Tibial artery (tissue), 4 donors: ENCODE results near the gene MATK.

ENCODE experiments used
- DNase-seq, 2 donors: peaks; one replicate each; pipeline ENCODE4 v3.0.0-alpha.2; 2019
- H3K27ac ChIP-seq, 2 donors: fragments of 200-600 bp; sonication (generic) in 1 of 2; 1 replicate in 1 of 2; 2 replicates in 1 of 2; pipeline ENCODE4 v1.5.1; 2018 to 2019; ENCODE audit warnings: mild to moderate bottlenecking in 1 of 2
- H3K27me3 ChIP-seq, 2 donors: fragments of 200-600 bp; sonication (generic) in 1 of 2; one replicate each; pipeline versions ENCODE4 v1.5.1 to v1.6.0; 2016 to 2019
- H3K36me3 ChIP-seq, 3 donors: fragments of 200-600 bp; sonication (generic) in 2 of 3; one replicate each; pipeline ENCODE4 v1.5.1; 2016 to 2019; ENCODE audit warnings: mild to moderate bottlenecking in 2 of 3
- H3K4me1 ChIP-seq, 4 donors: fragments of 200-600 bp; sonication (generic) in 2 of 4; 1 replicate in 3 of 4; 2 replicates in 1 of 4; pipeline ENCODE4 v1.5.1; 2016 to 2019
- H3K4me3 ChIP-seq, 2 donors: fragments of 200-600 bp; sonication (generic) in 1 of 2; 1 replicate in 1 of 2; 2 replicates in 1 of 2; pipeline ENCODE4 v1.5.1; 2018 to 2019; ENCODE audit warnings: mild to moderate bottlenecking in 2 of 2
- H3K9me3 ChIP-seq, 3 donors: fragments of 200-600 bp; sonication (generic) in 1 of 3; one replicate each; pipeline ENCODE4 v1.5.1; 2016 to 2019
- intact Hi-C: fragments of 100-400 bp; cut with DNase I; formaldehyde crosslinking; loops from one replicate; pipeline ENCODE4 v1.15.0; 2023; ENCODE audit warnings: low total_unique reads
- TF ChIP-seq, protein P1 (sequence below), 2 experiments: fragments of 200-600 bp in 1 of 2; fragments of 450-650 bp in 1 of 2; IDR thresholded peaks; one replicate each; pipeline ENCODE4 v1.5.1; 2017 to 2019; ENCODE audit warnings: antibody characterized with exemption in 2 of 2, mild to moderate bottlenecking in 1 of 2, moderate library complexity in 1 of 2

Gene MATK

DNA sequence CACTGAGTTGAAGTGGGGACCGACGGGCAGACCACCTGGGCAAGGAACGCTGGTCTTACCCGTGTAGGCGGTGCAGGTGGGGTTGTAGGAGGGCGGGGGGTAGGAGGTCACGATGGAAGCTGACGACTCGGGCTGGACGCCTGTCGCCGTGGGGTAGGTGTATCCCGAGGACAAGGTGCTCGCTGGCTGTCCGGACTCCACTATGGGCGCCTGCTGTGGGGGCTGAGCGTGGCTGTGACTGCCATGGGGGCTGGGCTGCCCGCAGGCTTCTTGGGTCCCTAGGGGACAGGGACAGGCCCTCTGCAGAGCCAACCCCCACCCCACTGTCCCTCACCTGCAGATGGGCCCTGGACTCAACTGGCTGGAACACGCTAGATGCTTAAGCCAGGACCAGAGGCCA is 45.4 kb upstream of the MATK start:
- TF ChIP-seq, protein P1, sequence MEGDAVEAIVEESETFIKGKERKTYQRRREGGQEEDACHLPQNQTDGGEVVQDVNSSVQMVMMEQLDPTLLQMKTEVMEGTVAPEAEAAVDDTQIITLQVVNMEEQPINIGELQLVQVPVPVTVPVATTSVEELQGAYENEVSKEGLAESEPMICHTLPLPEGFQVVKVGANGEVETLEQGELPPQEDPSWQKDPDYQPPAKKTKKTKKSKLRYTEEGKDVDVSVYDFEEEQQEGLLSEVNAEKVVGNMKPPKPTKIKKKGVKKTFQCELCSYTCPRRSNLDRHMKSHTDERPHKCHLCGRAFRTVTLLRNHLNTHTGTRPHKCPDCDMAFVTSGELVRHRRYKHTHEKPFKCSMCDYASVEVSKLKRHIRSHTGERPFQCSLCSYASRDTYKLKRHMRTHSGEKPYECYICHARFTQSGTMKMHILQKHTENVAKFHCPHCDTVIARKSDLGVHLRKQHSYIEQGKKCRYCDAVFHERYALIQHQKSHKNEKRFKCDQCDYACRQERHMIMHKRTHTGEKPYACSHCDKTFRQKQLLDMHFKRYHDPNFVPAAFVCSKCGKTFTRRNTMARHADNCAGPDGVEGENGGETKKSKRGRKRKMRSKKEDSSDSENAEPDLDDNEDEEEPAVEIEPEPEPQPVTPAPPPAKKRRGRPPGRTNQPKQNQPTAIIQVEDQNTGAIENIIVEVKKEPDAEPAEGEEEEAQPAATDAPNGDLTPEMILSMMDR (IDR thresholded peaks at IDR 0.05), result no peak
- no peak for DNase-seq
- Histone ChIP-seq H3K4me3 (no peak overlapping the region), H3K27ac (no peak overlapping the region), H3K36me3 (no peaks in the 10 kb centered on the region), H3K27me3 (peaks cover 0 to 73% of the 10 kb centered on the region in 2 donors), H3K4me1 (no peaks in the 10 kb centered on the region), H3K9me3 (no peaks in the 10 kb centered on the region)
- intact Hi-C loops, result no loop called here

GRCh38 chr19:3830621-3831589 is 44.7 kb upstream of the MATK start:
- Histone ChIP-seq H3K4me3 (no peak overlapping the region), H3K4me1 (no peaks in the 10 kb centered on the region), H3K9me3 (no peaks in the 10 kb centered on the region), H3K36me3 (no peaks in the 10 kb centered on the region), H3K27ac (no peak overlapping the region), H3K27me3 (peaks cover 0 to 77% of the 10 kb centered on the region in 2 donors)
- TF ChIP-seq, protein P1 (IDR thresholded peaks at IDR 0.05), result no peak
- intact Hi-C loops, result no loop called here
- no peak for DNase-seq

DNA sequence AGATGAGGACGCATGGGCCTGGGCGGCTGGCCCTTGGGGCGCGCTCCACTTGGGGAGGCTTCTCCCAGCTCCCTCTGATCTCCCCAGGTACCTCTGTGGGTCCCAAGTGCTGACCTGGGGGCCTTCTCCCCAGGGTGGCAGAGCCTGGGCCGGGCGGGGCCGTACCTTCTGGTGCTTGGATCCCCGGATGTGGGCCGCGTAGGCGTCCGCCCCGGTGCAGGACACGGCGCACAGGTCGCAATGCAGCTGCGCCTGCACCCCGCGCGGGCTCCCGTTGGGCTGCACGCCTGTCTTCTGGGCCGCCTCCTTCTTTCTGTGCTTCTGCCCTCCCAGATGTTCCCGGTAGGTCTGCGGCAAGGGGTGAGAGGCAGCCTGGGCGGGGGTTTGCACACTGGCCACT is 41.1 kb upstream of the MATK start:
- DNase-seq, result no peak
- TF ChIP-seq, protein P1 (IDR thresholded peaks at IDR 0.05), result no peak
- intact Hi-C loops, result no loop called here
- Histone ChIP-seq H3K4me3 (no peak overlapping the region), H3K27ac (no peak overlapping the region), H3K9me3 (no peaks in the 10 kb centered on the region), H3K4me1 (peaks cover 0 to under 1% (median 0%) of the 10 kb centered on the region in 4 donors), H3K36me3 (no peaks in the 10 kb centered on the region), H3K27me3 (peaks cover 0 to 89% of the 10 kb centered on the region in 2 donors)

GRCh38 chr19:3826163-3826562 is 40.0 kb upstream of the MATK start:
- TF ChIP-seq, protein P1 (IDR thresholded peaks at IDR 0.05), result no peak
- peaks cover 0 to 6% (median 0%) of the 10 kb centered on the region in 4 donors for H3K4me1 ChIP-seq
- no peaks in the 10 kb centered on the region for H3K36me3 ChIP-seq
- intact Hi-C loops, result no loop called here
- H3K27me3 ChIP-seq, result peaks cover 0 to 84% of the 10 kb centered on the region in 2 donors
- no peaks in the 10 kb centered on the region for H3K9me3 ChIP-seq
- no peak overlapping the region for H3K4me3 ChIP-seq
- H3K27ac ChIP-seq, result no peak overlapping the region
- DNase-seq, result no peak

DNA sequence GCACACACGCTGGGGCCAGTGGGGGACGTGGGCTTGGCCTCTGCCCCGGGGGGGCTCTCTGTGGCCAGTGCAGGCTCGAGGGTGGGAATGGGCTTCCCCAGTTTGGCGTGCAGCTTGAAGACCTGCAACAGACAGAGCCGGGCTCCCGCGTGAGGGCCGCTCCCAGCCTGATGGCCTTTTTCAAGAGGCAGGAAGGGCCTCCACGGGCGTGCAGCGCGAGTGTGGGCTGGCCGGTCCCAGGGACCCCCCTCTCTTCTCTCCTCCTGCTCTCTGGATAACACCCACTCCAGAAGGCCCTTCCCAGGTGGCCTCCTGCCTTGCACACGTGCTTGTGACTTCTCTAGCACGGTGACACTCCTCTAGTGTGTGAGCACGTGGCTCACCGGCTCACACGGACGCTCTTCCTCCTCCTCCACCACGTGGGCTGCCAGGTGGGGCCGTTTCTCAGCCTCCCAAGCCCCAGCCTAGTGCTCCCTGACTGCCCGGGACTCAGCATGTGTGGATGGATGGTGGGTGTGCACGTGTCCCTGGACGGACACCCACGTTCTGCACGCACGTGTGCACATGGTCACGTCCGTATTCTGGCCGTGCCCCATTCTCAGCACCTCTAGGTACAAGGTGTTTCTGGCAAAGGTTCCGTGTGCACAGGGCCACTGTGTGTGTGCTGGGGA is 39.2 kb upstream of the MATK start:
- Histone ChIP-seq H3K36me3 (no peaks in the 10 kb centered on the region), H3K4me1 (peaks cover 0 to 6% (median 0%) of the 10 kb centered on the region in 4 donors), H3K4me3 (no peak overlapping the region), H3K27ac (no peak overlapping the region), H3K9me3 (no peaks in the 10 kb centered on the region), H3K27me3 (peaks cover 0 to 77% of the 10 kb centered on the region in 2 donors)
- TF ChIP-seq, protein P1 (IDR thresholded peaks at IDR 0.05), result no peak
- no peak for DNase-seq
- intact Hi-C loops, result no loop called here
